Smooth muscle cell (in vitro differentiated cells): ENCODE measurements around the gene MRM2. TPM values are rescaled to one million over a fixed set of nuclear protein-coding genes. Genes with fewer than 3 reads are reported as not detected.

ENCODE experiments used
- DNase-seq: peaks from one replicate; lab custom pipeline; 2025; ENCODE audit not compliant: unreplicated experiment; lab: John Stamatoyannopoulos, UW
- H2AFZ ChIP-seq: fragments of 200-600 bp; sonication (generic); 2 replicates; pipeline ENCODE4 v1.6.0; 2016; ENCODE audit warnings: antibody characterized with exemption, low read depth, mild to moderate bottlenecking
- H3F3A ChIP-seq: fragments of 200-600 bp; sonication (generic); 2 replicates; pipeline ENCODE4 v1.6.0; 2017; ENCODE audit warnings: antibody characterized with exemption, low read depth
- H3K27ac ChIP-seq: fragments of 200-600 bp; sonication (generic); 2 replicates; pipeline ENCODE4 v1.5.1; 2016; ENCODE audit warnings: low read depth, mild to moderate bottlenecking
- H3K27me3 ChIP-seq: fragments of 200-600 bp; sonication (generic); 2 replicates; pipeline ENCODE4 v1.6.1; 2016; ENCODE audit warnings: low read depth, mild to moderate bottlenecking
- H3K36me3 ChIP-seq: fragments of 200-600 bp; sonication (generic); 2 replicates; pipeline ENCODE4 v1.5.1; 2016; ENCODE audit warnings: low read depth
- H3K4me1 ChIP-seq: fragments of 200-600 bp; sonication (generic); 2 replicates; pipeline ENCODE4 v1.5.1; 2016; ENCODE audit warnings: low read depth
- H3K4me2 ChIP-seq: fragments of 200-600 bp; sonication (generic); 2 replicates; pipeline ENCODE4 v1.6.0; 2016; ENCODE audit warnings: mild to moderate bottlenecking
- H3K4me3 ChIP-seq: fragments of 200-600 bp; sonication (generic); 2 replicates; pipeline ENCODE4 v1.5.1; 2016; ENCODE audit warnings: mild to moderate bottlenecking
- H3K79me2 ChIP-seq: fragments of 200-600 bp; sonication (generic); 2 replicates; pipeline ENCODE4 v1.6.0; 2016; ENCODE audit warnings: low read depth, mild to moderate bottlenecking
- H3K9ac ChIP-seq: fragments of 200-600 bp; sonication (generic); 2 replicates; pipeline ENCODE4 v1.6.0; 2016; ENCODE audit warnings: low read depth
- H3K9me3 ChIP-seq: fragments of 200-600 bp; sonication (generic); replicated peaks from 2 replicates; pipeline ENCODE4 v1.5.1; 2016; ENCODE audit warnings: low read depth
- H4K20me1 ChIP-seq: fragments of 200-600 bp; sonication (generic); 2 replicates; pipeline ENCODE4 v1.6.0; 2016; ENCODE audit warnings: low read depth
- CTCF ChIP-seq: fragments of 200-600 bp; sonication (generic); IDR thresholded peaks from 2 replicates; pipeline ENCODE4 v1.5.1; 2017; ENCODE audit warnings: borderline replicate concordance, mild to moderate bottlenecking, antibody characterized with exemption; ENCODE audit not compliant: insufficient read depth, poor library complexity, severe bottlenecking
- WGBS: methylation state at CpG from one replicate; pipeline ENCODE4 v1.1.7; 2016; ENCODE audit warnings: low lambda C conversion rate; 5-methylcytosine and 5-hydroxymethylcytosine counted together
- polyA plus RNA-seq: library from polyadenylated mRNA; unstranded; fragments of >200 nt; fragmentation: Nextera tagmentation; extraction: Ambion mirVana; gene quantifications from 2 replicates; pipeline ENCODE4 v1.2.1, GENCODE V29; 2016
- total RNA-seq: library from RNA; depleted of rRNA; stranded (reverse); fragments of >200 nt; gene quantifications from 2 replicates; pipeline ENCODE4 v1.2.3, GENCODE V29; 2014

The MRM2 gene
- total and polyA plus RNA-seq, 2 experiments from 2014 or later, result 17.1 to 30.8 TPM

DNA sequence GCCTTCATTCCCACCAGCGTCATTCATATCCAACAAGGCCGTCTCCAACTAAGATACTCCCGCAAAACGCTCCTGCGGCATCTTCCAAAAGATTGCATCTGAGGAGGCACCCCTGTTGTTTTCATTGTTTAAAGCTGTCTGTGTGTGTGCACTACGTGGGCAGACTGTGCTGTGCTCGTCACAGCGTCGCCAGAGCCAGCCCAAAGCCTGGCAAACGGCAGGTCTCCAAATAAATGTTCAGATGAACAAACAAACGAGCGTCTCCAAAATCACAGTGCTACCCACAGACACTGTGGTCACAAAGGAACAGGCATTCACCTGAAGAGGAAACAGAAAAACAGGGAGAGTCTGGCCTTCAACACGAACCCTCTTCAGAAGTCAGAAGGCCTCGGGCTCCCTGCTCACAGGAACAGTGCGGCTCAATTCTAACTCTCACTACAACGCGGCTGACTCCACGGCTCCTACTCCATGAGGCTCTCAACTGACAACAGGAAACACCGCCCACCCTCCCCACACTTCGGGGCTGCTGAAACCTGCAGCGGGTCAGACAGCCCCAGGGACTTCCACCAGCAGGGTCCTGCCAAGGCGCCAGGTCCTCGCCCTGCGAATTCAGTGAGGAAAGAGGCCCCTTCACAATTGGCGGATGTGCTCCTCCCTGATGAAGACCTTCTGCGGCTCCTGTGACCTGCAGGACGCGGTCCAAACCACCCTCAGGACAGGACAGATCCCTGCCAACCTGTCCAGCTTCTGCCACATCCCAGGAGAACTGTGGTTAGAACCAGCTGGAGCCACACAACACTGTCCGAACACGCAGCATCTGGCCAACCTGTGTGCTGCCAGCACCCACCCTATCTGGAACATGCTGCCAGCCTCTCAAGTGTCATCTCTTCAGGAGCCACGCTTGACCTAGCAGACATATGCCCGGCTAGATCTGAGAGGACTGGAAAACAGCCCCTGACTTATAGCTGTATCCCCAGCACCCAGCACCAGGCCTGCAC lies 45.3 kb downstream of the MRM2 start:
- 98% methylated on average over 32 of the region's 32 CpGs for WGBS
- Histone ChIP-seq H3K4me2 (no peak overlapping the region), H3K36me3 (no peaks in the 10 kb centered on the region), H3K4me3 (no peak overlapping the region), H3K79me2 (no peaks in the 10 kb centered on the region), H4K20me1 (no peaks in the 10 kb centered on the region), H3F3A (no peaks in the 10 kb centered on the region), H3K4me1 (no peaks in the 10 kb centered on the region), H2AFZ (no peak overlapping the region), H3K27me3 (no peaks in the 10 kb centered on the region), H3K9ac (no peak overlapping the region), H3K27ac (no peak overlapping the region), H3K9me3 (no peaks in the 10 kb centered on the region)
- DNase-seq, result no peak
- TF ChIP-seq CTCF, result no peak

DNA sequence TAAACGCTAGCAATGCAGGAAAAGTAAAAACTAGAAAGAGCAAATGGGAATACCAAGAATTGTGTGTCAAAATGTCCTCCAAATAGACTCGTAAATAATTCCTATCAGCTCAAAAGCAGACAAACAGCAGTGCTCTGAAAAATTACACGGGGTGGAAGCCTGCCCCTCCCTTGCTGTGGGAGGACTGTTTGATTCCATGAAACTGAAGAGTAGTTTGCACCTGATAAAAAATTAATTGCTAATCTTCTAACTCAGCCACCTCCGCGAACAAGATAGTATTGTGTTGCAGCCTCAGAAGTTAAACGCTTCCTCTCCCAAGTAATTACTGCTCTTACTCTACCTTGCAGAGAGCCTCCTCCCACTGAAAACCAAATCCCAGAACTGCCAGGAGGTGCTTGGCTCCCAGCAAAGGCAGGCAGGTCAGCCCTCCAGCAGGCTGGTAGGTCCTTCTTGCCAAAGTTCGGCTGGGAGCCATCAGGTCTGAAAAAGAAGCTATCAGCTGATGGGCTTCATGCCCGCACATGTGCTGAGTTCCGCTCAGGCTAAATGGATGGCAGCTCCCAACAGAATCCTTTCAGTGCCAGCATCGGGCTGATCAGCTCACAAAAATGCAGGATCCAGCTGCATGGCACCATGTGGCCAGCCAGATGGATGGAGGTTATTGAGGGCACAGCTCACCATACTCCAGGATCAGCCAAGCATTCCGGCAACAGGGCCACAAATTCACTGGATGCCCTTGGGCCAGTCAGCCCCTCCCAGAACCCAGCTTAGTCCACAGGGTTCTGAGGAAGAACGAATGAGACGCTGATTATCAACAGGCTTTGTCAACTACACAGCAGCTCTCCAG lies 46.4 kb downstream of the MRM2 start:
- no peaks in the 10 kb centered on the region for H3K36me3 ChIP-seq
- no peak overlapping the region for H3K27ac ChIP-seq
- H4K20me1 ChIP-seq, result no peaks in the 10 kb centered on the region
- no peak overlapping the region for H2AFZ ChIP-seq
- no peaks in the 10 kb centered on the region for H3F3A ChIP-seq
- no peak for TF ChIP-seq CTCF
- no peaks in the 10 kb centered on the region for H3K9me3 ChIP-seq
- no peak overlapping the region for H3K9ac ChIP-seq
- no peaks in the 10 kb centered on the region for H3K79me2 ChIP-seq
- 97% methylated on average over 13 of the region's 13 CpGs for WGBS
- DNase-seq, result no peak
- H3K4me2 ChIP-seq, result no peak overlapping the region
- H3K27me3 ChIP-seq, result no peaks in the 10 kb centered on the region
- H3K4me1 ChIP-seq, result no peaks in the 10 kb centered on the region
- no peak overlapping the region for H3K4me3 ChIP-seq

DNA sequence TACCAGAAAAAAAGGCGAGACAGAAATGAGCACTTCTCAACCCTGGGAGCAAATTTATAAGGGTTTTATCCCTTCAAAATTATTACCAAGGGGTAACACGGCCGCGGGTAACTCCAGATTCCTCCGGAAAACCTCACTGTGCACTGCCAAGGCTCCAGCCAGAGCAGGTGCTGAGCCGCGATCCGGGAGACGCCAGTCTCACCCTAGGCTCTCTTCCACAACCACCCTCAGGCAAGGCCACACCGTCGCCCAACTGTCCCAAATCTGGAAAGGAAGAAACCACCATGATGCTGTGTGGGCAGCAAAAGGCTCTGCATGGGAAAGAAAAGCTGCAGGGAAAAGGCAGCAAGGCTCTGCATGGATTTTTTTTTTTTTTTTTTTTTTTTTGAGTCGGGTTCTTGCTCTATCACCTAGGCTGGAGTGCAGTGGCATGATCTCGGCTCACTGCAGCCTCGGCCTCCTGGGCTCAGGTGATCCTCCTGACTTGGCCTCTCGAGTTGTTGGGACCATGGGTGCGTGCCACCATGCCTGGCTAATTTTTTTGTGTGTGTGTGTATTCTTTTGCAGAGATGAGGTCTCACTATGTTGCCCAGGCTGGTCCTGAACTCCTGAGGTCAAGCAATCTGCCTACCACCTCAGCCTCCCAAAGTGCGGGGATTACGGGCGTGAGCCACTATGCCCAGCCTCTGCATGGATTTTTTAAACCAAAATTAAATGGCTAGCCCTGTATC lies 48.3 kb downstream of the MRM2 start:
- Histone ChIP-seq H3K9ac (no peak overlapping the region), H3K79me2 (no peaks in the 10 kb centered on the region), H2AFZ (no peak overlapping the region), H3K4me1 (no peaks in the 10 kb centered on the region), H3K4me3 (no peak overlapping the region), H3K27ac (no peak overlapping the region), H3K36me3 (no peaks in the 10 kb centered on the region), H3F3A (no peaks in the 10 kb centered on the region), H4K20me1 (no peaks in the 10 kb centered on the region), H3K27me3 (no peaks in the 10 kb centered on the region), H3K9me3 (no peaks in the 10 kb centered on the region), H3K4me2 (no peak overlapping the region)
- TF ChIP-seq CTCF, result no peak
- DNase-seq, result no peak
- WGBS, result 99% methylated on average over 19 of the region's 19 CpGs
